Transverse colon (tissue), 3 donors: ENCODE results near the gene ETNK2.

Experiments
- CTCF ChIP-seq, 5 experiments: fragments of 200-600 bp in 3 of 5; fragments of 450-650 bp in 2 of 5; sonication (generic) in 3 of 5; IDR thresholded peaks; 1 replicate in 2 of 5; 2 replicates in 3 of 5; pipeline ENCODE4 v1.5.1; 2016 to 2017; ENCODE audit warnings: antibody characterized with exemption in 5 of 5, inconsistent platforms in 3 of 5, mild to moderate bottlenecking in 2 of 5, moderate library complexity in 1 of 5
- POLR2A ChIP-seq: fragments of 450-650 bp; IDR thresholded peaks from one replicate; pipeline ENCODE4 v1.6.1; 2016; ENCODE audit warnings: antibody characterized with exemption, mild to moderate bottlenecking, moderate library complexity

DNA sequence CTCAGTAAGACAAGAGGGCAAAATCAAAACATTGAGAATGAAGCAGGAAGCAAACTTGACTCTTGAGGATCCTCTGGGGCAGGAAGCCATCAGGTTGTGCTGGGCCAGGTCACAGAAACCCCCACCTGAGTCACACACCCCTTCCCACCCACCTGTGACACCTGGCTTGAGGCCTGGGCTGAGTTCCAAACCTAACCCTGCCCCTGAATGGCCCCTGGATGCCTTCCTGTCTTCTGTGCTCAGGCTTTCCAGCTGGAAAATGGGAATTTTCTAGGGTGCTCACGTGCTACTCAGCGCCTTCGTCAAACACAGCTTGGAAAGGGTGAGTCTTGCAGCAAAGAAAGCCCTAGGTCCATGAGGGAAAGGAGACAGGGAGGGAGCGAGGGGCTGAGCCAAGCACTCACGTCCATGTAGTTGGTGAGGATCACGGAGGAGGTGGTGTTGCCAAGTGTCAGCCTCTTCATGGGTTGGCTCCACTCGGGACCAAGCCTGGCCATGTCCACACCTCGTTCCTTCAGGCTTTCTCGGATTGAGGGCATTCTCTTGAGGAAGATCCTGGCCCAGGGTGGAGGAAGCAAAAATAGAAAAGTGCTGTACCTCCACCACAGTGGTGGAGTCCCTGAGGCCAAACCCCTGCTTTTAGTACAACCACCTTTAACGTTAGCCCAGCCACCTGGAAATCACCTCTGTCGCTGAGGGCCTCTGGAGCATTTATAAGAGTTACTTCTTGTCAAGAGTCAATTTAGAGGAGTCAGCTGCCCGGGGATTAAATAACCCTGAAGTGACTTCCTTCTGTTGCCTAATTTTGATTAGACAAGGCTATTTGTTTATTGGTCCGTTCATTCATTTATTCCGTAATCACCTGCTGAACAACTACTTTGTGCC is 10.0 kb upstream of the ETNK2 start:
- no peak for TF ChIP-seq CTCF (IDR thresholded peaks at IDR 0.05)
- no peak for TF ChIP-seq POLR2A
